HepG2 (cell line): Measurements from ENCODE around the gene HOTAIR.

Source experiments
- CTCF ChIP-seq: sonication (generic); formaldehyde crosslinking; IDR thresholded peaks from 2 replicates; pipeline ENCODE4 v1.5.0; 2020; ENCODE audit warnings: mild to moderate bottlenecking, missing genetic modification reagents, moderate library complexity
- DNMT3B ChIP-seq: conservative IDR thresholded peaks from 2 replicates; pipeline ENCODE4 v1.6.1; 2016; ENCODE audit warnings: missing biosample characterization, control low read depth
- MEIS1 ChIP-seq: sonication (generic); formaldehyde crosslinking; IDR thresholded peaks from 2 replicates; pipeline ENCODE4 v1.9.0; 2021; ENCODE audit warnings: mild to moderate bottlenecking, missing genetic modification reagents, moderate library complexity, borderline replicate concordance
- MYC ChIP-seq: sonication (generic); formaldehyde crosslinking; IDR thresholded peaks from 2 replicates; pipeline ENCODE4 v1.9.0; 2021; ENCODE audit warnings: missing genetic modification reagents, borderline replicate concordance
- SRSF1 ChIP-seq: fragments of 200-400 bp; formaldehyde crosslinking; optimal IDR thresholded peaks from 2 replicates; pipeline ENCODE3; 2017; ENCODE audit warnings: mild to moderate bottlenecking, low read depth, low read length, moderate library complexity
- TCF7L2 ChIP-seq: IDR thresholded peaks from 2 replicates; pipeline ENCODE4 v1.6.1; 2011; ENCODE audit warnings: mild to moderate bottlenecking, low read depth, low read length, moderate library complexity
- TFDP1 ChIP-seq: IDR thresholded peaks from 2 replicates; pipeline ENCODE4 v1.6.1; 2016; ENCODE audit warnings: missing compliant biosample characterization, missing genetic modification reagents, borderline replicate concordance
- YY1 ChIP-seq: IDR thresholded peaks from 2 replicates; pipeline ENCODE4 v1.6.1; 2011; ENCODE audit warnings: low read length, low read depth, moderate library complexity, mild to moderate bottlenecking; ENCODE audit not compliant: insufficient read depth, insufficient replicate concordance
- ZFP41 ChIP-seq: sonication (generic); formaldehyde crosslinking; IDR thresholded peaks from 2 replicates; pipeline ENCODE4 v1.4.0; 2020; ENCODE audit warnings: mild to moderate bottlenecking, missing genetic modification reagents, borderline replicate concordance
- ZFX ChIP-seq: sonication (generic); formaldehyde crosslinking; IDR thresholded peaks from 2 replicates; pipeline ENCODE4 v1.4.0; 2020; ENCODE audit warnings: mild to moderate bottlenecking, low read depth, missing genetic modification reagents, moderate library complexity
- ZNF326 ChIP-seq: sonication (generic); formaldehyde crosslinking; IDR thresholded peaks from 2 replicates; pipeline ENCODE4 v1.4.0; 2020; ENCODE audit warnings: missing genetic modification reagents, borderline replicate concordance
- ZNF891 ChIP-seq: sonication (generic); formaldehyde crosslinking; IDR thresholded peaks from 2 replicates; pipeline ENCODE4 v1.5.0; 2020; ENCODE audit warnings: mild to moderate bottlenecking, missing genetic modification reagents

- TF ChIP-seq MYC (CRISPR knock-in tag) (no peak), SRSF1 (no peak), MEIS1 (CRISPR knock-in tag) (no peak), YY1 (no peak), ZFX (no peak), TCF7L2 (no peak), DNMT3B (CRISPR knock-in tag) (no peak), CTCF (CRISPR knock-in tag) (no peak), ZNF891 (CRISPR knock-in tag) (no peak), TFDP1 (no peak), ZFP41 (CRISPR knock-in tag) (no peak), ZNF326 (CRISPR knock-in tag) (no peak)
Measured at GRCh38 chr12:53976172-53976822, 1.5 kb upstream of the HOTAIR start.
